GM18508 (cell line): ENCODE measurements around the gene ZNF862.

ENCODE experiments used
- ATAC-seq: cut with Tn5 transposase; IDR thresholded peaks from one replicate; pipeline ENCODE4 v1.9.1; 2021; ENCODE audit warnings: moderate number of reproducible peaks; ENCODE audit not compliant: insufficient read depth, unreplicated experiment

ZNF862 gene

GRCh38 chr7:149838224-149838991 is at the start of gene ZNF862:
Gene ZNF862 (plus strand): TSS chr7:149838375. CDS start chr7:149838612, 237 bp downstream.
- ATAC-seq, result peak; percentile 96

DNA sequence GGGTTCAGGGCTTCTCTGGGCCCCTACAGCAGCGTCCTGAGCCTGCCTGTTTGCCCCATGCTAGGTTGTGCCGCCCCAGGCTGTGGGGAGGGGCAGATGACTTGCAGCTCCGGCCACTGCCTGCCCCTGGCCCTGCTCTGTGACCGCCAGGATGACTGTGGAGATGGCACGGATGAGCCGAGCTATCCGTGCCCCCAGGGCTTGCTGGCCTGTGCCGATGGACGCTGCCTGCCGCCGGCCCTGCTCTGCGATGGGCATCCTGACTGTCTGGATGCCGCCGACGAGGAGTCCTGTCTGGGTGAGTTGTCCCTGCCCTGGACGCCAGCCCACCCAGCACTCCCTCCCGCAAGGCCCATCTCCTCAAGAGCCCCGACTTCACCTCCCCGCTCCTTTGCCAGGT is 49.1 kb upstream of the ZNF862 start:
- no peak for ATAC-seq

DNA sequence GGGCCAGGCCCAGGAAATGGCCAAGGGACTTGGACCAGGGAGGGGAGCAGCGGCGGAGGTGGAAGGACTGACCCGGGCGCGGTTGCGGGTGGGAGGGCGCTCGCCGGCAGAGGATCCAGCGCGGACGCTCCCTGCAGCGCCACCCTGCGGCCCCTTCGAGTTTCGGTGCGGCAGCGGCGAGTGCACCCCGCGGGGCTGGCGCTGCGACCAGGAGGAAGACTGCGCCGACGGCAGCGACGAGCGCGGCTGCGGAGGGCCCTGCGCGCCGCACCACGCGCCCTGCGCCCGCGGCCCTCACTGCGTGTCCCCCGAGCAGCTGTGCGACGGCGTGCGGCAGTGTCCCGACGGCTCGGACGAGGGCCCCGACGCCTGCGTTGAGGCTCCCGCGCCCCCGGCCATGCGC is 48.0 kb upstream of the ZNF862 start:
- ATAC-seq, result no peak

GRCh38 chr7:149790754-149791360 is 47.3 kb upstream of the ZNF862 start:
- no peak for ATAC-seq

DNA sequence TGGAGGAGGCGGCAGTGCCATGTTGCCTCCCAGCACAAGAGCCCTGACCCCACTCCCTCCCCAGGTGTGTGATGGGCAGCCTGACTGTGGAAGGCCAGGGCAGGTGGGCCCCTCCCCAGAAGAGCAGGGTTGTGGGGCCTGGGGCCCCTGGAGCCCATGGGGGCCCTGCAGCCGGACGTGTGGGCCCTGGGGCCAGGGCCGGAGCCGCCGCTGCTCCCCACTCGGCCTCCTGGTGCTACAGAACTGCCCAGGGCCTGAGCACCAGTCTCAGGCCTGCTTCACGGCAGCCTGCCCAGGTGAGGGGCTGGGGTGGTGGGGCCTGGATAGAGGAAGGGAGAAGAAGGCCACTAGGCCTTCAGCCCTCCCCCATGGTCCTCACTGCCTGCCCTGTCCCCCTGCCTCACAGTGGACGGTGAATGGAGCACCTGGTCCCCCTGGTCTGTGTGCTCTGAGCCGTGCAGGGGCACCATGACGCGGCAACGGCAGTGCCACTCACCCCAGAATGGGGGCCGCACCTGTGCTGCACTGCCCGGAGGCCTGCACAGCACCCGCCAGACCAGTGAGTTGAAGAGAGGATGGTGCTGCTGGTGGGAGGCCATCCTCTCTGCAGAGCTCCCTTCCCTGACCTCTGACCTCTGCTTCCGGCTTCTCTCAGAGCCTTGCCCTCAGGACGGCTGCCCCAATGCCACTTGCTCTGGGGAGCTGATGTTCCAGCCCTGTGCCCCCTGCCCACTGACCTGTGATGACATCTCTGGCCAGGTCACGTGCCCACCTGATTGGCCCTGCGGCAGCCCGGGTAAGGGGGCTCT is 46.6 kb upstream of the ZNF862 start:
- ATAC-seq, result no peak

GRCh38 chr7:149792220-149792595 is 46.0 kb upstream of the ZNF862 start:
- ATAC-seq, result no peak

- no peak for ATAC-seq
These were observed 44.9 kb upstream of the ZNF862 start for GRCh38 chr7:149793261-149793660.

DNA sequence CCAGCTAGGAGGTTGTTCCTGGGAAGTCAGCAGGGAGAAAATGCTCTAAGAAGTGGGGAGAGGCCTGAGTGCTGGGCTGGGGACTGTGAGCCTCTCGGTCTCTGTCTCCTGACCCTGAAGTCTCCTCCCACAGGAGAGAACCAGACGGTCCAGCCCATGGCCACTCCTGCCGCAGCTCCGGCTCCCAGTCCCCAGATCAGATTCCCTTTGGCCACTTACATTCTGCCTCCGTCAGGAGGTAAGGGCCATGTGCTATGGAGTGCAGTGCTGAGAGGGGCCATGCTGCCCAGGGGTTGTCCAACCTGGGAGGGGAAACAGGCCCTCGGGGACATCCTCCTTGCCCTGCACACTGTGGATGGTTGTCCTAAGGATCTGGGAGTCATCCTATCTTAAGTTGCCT is 43.5 kb upstream of the ZNF862 start:
- no peak for ATAC-seq

DNA sequence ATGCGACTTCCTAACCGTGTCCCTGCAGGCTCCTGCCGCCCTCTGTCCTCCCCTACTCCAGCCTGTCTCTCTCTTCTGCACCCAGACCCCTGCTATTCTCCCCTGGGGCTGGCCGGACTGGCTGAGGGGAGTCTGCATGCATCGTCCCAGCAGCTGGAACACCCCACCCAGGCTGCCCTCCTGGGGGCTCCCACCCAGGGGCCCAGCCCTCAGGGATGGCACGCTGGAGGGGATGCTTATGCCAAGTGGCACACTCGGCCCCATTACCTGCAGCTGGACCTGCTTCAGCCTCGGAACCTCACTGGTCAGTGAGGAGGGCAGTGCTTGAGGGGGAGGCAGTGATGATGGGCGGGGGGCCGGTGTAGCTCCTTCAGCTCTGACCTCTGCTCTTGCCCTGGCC is 43.0 kb upstream of the ZNF862 start:
- no peak for ATAC-seq

DNA sequence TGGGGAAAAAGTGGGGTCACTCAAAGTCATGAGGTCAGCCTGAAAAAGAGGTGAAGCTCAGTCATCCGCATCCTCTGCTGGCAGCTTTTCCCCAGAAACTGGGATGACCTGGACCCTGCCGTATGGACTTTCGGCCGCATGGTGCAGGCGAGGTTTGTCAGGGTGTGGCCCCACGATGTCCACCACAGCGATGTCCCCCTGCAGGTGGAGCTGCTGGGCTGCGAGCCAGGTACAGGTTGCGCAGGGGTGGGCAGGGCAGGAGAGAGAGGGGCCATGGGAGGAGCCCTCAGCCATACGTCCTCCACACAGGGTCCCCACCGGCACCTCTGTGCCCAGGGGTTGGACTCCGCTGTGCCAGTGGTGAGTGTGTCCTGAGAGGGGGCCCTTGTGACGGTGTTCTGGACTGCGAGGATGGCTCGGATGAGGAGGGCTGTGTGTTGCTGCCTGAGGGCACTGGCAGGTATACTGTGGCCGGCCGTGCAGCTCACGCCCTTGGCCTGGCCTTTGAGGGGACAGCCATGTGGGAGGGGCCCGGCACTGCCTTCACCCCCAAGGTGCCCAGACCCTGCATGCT is 41.8 kb upstream of the ZNF862 start:
- no peak for ATAC-seq

GRCh38 chr7:149797771-149798170 is 40.4 kb upstream of the ZNF862 start:
- no peak for ATAC-seq

DNA sequence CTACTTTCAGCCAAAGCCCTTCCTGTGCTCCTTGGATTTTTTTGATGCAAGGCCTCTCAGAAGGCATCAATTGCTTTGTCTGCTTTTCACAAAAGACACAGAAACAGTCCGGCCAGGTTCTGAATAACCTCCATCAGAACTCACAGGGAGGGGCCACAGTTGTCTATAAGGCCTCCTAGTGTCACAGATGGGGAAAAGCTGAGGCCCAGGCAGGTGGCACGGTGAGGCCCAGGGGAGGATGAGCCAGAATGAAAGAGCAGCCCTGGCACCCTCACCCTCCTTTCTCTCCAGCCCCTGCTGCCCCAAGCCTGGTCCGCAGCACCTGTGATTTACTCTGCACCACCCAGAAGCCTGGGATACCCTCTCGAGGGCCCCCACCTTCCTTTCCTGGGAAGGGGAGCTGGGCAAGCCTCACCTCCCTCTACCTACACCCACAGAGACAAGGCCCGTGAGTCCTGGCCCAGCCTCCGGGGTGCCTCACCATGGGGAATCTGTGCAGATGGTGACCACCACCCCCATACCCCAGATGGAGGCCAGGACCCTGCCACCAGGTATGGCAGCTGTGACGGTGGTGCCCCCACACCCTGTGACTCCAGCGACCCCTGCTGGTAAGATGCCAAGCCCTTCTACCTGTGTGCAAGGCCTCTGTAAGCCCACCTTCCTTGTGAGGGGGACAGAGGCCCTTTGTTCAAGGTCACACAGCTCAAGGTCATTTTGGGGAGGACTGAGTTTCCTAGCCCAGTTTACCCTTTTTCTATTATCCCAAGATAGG is 38.6 kb upstream of the ZNF862 start:
- ATAC-seq, result no peak

DNA sequence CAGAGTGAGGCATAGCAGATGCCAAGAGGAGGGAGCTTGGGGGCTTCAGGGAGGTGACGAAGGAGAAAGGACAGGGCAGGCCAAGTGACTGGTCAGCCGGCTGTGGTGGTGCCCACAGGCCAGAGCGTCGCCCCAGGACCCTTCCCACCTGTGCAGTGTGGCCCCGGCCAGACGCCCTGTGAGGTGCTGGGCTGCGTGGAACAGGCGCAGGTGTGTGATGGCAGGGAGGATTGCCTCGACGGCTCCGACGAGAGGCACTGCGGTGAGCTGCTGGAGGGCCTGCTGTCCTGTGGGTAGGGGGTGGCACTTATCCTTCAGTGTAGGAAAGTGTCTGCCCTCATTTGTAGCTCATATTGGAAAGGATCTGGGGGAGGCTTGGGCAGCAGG is 38.0 kb upstream of the ZNF862 start:
- no peak for ATAC-seq

- ATAC-seq, result no peak
These were observed 37.1 kb upstream of the ZNF862 start for GRCh38 chr7:149801002-149801566.

DNA sequence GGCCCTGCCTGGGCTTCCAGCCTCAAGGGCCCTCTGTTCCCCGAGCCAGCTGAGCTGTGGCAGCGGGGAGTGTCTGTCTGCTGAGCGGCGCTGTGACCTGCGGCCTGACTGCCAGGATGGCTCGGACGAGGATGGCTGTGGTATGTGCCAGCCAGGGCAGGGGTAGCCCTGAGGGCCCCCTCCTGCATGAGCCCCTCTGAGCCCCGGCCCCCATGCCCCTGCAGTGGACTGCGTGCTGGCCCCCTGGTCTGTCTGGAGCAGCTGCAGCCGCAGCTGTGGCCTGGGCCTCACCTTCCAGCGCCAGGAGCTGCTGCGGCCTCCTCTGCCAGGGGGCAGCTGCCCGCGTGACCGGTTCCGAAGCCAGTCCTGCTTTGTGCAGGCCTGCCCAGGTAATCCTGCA is 36.4 kb upstream of the ZNF862 start:
- ATAC-seq, result no peak

DNA sequence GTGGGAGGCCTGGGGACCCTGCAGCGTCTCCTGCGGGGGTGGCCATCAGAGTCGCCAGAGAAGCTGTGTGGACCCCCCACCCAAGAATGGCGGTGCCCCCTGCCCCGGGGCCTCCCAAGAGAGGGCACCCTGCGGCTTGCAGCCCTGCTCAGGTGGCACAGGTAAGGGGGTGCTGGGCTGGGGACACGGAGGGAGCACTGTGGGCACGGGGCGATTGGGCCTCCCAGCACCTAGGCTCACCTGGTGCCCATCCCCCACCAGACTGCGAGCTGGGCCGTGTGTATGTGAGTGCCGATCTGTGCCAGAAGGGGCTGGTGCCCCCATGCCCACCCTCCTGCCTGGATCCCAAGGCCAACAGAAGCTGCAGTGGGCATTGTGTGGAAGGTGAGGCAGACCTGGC is 35.2 kb upstream of the ZNF862 start:
- no peak for ATAC-seq

GRCh38 chr7:149803551-149804074 is 34.6 kb upstream of the ZNF862 start:
- no peak for ATAC-seq

DNA sequence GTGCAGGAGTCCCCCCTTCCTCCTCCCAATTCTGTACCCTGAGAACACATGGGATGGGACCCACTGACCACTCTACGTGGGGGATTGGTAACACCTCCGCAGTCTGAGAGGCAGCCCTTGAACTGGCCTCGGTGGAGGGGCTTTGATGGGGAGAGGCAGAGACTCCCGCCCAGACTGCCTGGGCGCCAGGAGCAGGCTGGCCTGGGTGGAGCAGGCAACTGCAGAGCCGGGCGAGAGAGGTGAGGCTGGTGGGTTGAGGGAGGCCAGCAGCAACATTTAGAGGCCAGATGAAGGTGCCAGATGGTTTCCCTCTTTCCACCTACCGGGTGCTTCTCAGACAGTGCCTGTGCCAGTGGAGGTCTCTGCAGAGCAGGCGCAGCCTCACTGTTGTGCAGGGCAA is 34.1 kb upstream of the ZNF862 start:
- no peak for ATAC-seq

DNA sequence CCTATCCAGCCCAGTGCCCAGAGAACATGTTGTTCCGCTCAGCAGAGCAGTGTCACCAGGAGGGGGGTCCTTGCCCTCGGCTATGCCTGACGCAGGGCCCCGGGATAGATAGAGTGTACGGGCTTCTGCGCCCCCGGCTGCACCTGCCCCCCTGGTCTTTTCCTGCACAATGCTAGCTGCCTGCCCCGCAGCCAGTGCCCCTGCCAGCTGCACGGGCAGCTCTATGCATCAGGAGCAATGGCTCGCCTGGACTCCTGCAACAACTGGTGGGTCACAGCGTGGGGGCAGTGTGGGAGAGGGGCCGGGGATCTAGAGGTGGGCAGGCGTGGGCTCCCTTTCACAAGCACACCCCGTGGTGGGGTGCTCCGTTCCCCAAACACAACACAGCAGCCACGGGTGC is 31.4 kb upstream of the ZNF862 start:
- ATAC-seq, result no peak

DNA sequence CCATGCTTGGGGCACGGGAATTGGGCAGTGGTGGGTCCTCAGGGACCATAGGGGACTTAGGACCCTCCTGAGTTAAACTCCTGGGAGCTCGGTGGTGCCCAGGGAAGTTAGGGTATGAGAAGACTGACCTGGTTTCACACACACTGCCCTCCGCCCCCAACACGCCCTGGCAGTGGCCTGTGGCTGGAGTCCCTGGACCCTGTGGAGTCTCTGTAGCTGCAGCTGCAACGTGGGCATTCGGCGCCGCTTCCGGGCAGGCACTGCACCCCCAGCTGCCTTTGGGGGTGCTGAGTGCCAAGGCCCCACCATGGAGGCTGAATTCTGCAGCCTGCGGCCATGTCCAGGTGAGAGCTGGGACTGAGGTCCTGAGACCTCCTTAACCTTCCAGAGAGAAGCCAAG is 29.9 kb upstream of the ZNF862 start:
- ATAC-seq, result no peak
